Right lobe of liver (tissue), 6 donors: ENCODE measurements around the gene SMC4. TPM values are rescaled to one million over a fixed set of nuclear protein-coding genes. Genes with fewer than 3 reads are reported as not detected.

Experiments
- ATAC-seq, 4 donors: fragments of 200-7000 bp; cut with Tn5 transposase; one replicate each; pipeline ENCODE4 v1.9.1; 2020; ENCODE audit warnings: mild to moderate bottlenecking in 4 of 4, moderate library complexity in 4 of 4
- DNase-seq, 3 donors: peaks; one replicate each; pipeline ENCODE4 v3.0.0-alpha.2; 2020
- H3K27ac ChIP-seq, 3 donors: fragments of 200-600 bp; one replicate each; pipeline ENCODE4 v1.8.0; 2022
- H3K27me3 ChIP-seq, 2 donors: fragments of 200-600 bp; one replicate each; pipeline ENCODE4 v1.8.0; 2022
- H3K36me3 ChIP-seq, 4 donors: fragments of 200-600 bp; sonication (generic) in 1 of 4; one replicate each; pipeline versions ENCODE4 v1.5.1 to v1.8.0; 2017 to 2022; ENCODE audit warnings: control low read depth in 1 of 4
- H3K4me1 ChIP-seq, 4 donors: fragments of 200-600 bp; sonication (generic) in 1 of 4; one replicate each; pipeline versions ENCODE4 v1.5.1 to v1.8.0; 2017 to 2022; ENCODE audit warnings: control low read depth in 1 of 4
- H3K4me3 ChIP-seq, 3 donors: fragments of 200-600 bp; one replicate each; pipeline ENCODE4 v1.8.0; 2022
- H3K9me3 ChIP-seq, 4 donors: fragments of 200-600 bp; sonication (generic) in 1 of 4; one replicate each; pipeline versions ENCODE4 v1.5.1 to v1.8.0; 2017 to 2022; ENCODE audit warnings: control low read depth in 1 of 4
- POLR2A ChIP-seq: fragments of 450-650 bp; IDR thresholded peaks from one replicate; pipeline ENCODE4 v1.6.1; 2017; ENCODE audit warnings: antibody characterized with exemption, mild to moderate bottlenecking
- WGBS: methylation state at CpG from one replicate; pipeline ENCODE4 v1.1.6; 2018; ENCODE audit warnings: low coverage, low lambda C conversion rate; ENCODE audit not compliant: insufficient coverage; ENCODE audit errors: missing lambda C conversion rate; 5-methylcytosine and 5-hydroxymethylcytosine counted together
- intact Hi-C, 2 donors: fragments of 100-400 bp; cut with DNase I; formaldehyde crosslinking; loops; one replicate each; pipeline versions ENCODE4 v1.11.2 to v1.14.1; 2022
- total RNA-seq, 6 experiments: library from RNA; depleted of rRNA in 2 of 6; stranded (reverse); fragments of >200 nt in 2 of 6; fragmentation: NEBNext Ultra II Directional in 3 of 6; extraction: Animal tissue kit (Norgen Biotek cat#: 25700) in 3 of 6; gene quantifications; one replicate each; pipeline versions ENCODE4 v1.1.0 to v1.2.4, GENCODE V29; 2016 to 2023
- TF ChIP-seq, protein P1 (sequence below), 4 donors: fragments of 200-600 bp in 3 of 4; fragments of 450-650 bp in 1 of 4; IDR thresholded peaks; one replicate each; pipeline versions ENCODE4 v1.5.1 to v1.8.0; 2016 to 2022; ENCODE audit warnings: antibody characterized with exemption in 4 of 4, mild to moderate bottlenecking in 2 of 4
- donor health status: DM: no; HTN: yes; CAD: no.
- donor health status: DM: no; HTN: no; CAD: no.
- donor health status: DM: no; HTN: no; CAD: no.
- donor health status: DM: no; HTN: yes; CAD: no.
- donor health status: DM: no; HTN: yes; CAD: no.

SMC4 gene
- total RNA-seq, 6 experiments from 2014 or later = 11.3 to 26.7 (median 18.1) TPM

DNA sequence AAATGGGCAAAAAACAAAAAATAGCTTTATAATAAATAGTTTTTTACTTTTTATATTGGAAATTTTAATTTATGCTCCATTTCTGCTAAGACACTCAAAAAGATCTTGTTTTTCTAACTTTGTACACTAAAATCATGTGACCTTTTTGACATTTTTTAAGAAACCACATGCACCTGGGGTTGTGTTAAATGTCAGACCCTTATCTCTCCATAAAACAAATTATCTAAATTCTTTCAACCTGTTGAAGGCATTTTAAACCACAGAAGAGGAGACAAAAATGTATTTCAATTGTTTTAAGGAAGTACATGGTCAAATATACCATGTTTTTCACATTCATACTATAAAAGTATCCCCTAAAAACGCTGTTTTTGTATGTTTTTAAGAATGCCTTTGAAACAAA is 29.7 kb upstream of the SMC4 start:
- peaks cover 0 to 11% (median 0%) of the 10 kb centered on the region in 4 donors for H3K4me1 ChIP-seq
- H3K9me3 ChIP-seq = no peaks in the 10 kb centered on the region
- no peaks in the 10 kb centered on the region for H3K27me3 ChIP-seq
- DNase-seq (no peak), ATAC-seq (no peak)
- WGBS = 78% methylated on average over 1 of the region's 1 CpG
- intact Hi-C loops = no loop called here
- no peak overlapping the region for H3K4me3 ChIP-seq
- TF ChIP-seq, protein P1, sequence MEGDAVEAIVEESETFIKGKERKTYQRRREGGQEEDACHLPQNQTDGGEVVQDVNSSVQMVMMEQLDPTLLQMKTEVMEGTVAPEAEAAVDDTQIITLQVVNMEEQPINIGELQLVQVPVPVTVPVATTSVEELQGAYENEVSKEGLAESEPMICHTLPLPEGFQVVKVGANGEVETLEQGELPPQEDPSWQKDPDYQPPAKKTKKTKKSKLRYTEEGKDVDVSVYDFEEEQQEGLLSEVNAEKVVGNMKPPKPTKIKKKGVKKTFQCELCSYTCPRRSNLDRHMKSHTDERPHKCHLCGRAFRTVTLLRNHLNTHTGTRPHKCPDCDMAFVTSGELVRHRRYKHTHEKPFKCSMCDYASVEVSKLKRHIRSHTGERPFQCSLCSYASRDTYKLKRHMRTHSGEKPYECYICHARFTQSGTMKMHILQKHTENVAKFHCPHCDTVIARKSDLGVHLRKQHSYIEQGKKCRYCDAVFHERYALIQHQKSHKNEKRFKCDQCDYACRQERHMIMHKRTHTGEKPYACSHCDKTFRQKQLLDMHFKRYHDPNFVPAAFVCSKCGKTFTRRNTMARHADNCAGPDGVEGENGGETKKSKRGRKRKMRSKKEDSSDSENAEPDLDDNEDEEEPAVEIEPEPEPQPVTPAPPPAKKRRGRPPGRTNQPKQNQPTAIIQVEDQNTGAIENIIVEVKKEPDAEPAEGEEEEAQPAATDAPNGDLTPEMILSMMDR (IDR thresholded peaks at IDR 0.05) = no peak
- no peak for TF ChIP-seq POLR2A
- H3K27ac ChIP-seq = no peak overlapping the region
- H3K36me3 ChIP-seq = no peaks in the 10 kb centered on the region

DNA sequence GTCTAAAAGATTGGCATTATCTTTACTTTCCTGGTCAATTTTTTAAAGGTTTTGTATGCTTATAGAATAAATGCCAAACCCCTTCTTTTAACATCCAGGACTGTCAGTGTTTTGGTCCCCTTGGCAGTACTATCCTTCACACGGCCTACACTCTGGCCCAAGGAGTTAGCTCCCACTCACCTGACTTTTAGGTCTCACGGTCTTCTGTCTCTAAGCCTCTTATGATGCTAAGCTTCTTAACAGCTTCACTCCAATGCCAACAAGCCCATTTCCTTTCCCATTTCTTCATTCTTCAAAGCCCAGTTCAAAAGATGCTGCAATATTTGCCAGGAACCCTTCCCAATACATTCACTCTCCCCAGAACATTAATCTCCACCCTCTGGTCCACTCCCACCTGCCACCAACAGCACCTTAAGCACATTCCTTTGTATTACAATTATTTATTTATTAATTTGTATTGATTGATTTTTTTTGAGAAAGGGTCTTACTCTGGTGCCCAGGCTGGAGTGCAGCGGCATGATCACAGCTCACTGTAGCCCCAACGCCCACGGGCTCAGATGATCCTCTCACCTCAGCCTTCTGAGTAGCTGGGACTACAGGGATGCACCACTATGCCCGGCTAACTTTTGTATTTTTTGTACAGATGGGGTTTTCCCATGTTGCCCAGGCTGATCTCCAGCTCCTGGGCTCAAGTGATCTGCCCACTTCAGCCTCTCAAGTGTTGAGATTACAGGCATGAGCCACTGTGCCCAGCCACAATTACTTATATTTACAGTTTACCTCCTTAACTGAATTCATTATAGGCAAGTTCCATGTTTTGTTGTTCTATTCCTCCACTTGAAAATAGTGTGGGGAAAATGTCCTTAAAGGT is 28.2 kb upstream of the SMC4 start:
- Histone ChIP-seq H3K4me1 (peaks cover 0 to 10% (median 4%) of the 10 kb centered on the region in 4 donors), H3K9me3 (no peaks in the 10 kb centered on the region), H3K27me3 (no peaks in the 10 kb centered on the region), H3K27ac (no peak overlapping the region), H3K4me3 (no peak overlapping the region), H3K36me3 (no peaks in the 10 kb centered on the region)
- intact Hi-C loops = no loop called here
- ATAC-seq = no peak
- no peak for DNase-seq
- WGBS = 96% methylated on average over 6 of the region's 6 CpGs
- TF ChIP-seq, protein P1 (IDR thresholded peaks at IDR 0.05) = no peak
- no peak for TF ChIP-seq POLR2A

DNA sequence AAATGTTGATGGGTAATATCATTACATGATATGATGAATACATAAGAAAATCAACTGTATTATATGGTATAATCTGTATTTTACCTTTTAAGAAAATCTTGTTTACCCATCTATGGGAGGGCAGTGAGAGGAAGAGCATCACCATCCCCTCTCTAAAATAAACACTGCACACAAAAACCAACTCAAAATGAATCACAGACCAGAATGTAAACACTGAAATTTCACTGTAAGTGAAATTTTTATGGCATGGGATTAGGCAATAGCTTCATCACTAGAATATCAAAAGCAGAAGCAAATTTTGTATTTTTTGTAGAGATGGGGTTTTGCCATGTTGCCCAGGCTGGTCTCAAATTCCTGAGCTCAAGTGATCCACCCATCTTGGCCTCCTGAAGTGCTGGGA is 26.7 kb upstream of the SMC4 start:
- Histone ChIP-seq H3K4me1 (peaks cover 0 to 9% (median 4%) of the 10 kb centered on the region in 4 donors), H3K36me3 (no peaks in the 10 kb centered on the region), H3K9me3 (no peaks in the 10 kb centered on the region), H3K4me3 (no peak overlapping the region), H3K27me3 (no peaks in the 10 kb centered on the region), H3K27ac (no peak overlapping the region)
- no peak for DNase-seq
- intact Hi-C loops = no loop called here
- TF ChIP-seq POLR2A = no peak
- TF ChIP-seq, protein P1 (IDR thresholded peaks at IDR 0.05) = no peak
- peak in 1 of 4 donors; percentile 41 for ATAC-seq

DNA sequence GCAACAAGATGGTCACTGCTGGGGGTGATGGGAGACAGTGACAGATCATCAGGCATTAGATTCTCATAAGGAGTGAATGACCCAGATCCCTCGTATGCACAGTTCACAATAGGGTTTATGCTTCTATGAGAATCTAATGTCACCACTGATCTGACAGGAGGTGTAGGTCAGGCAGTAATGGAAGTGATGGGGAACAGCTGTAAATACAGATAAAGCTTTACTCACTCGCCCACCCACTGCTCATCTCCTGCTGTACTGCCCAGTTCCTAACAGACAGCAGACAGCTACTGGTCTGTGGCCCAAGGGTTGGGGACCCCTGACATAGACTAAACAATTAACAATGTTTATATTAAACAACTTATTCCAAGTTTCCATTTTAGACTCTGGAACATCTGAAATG is 25.8 kb upstream of the SMC4 start:
- Histone ChIP-seq H3K36me3 (no peaks in the 10 kb centered on the region), H3K27me3 (no peaks in the 10 kb centered on the region), H3K4me3 (no peak overlapping the region), H3K27ac (peak overlapping the region in 1 of 3 donors; percentile 8), H3K9me3 (no peaks in the 10 kb centered on the region), H3K4me1 (peaks cover 0 to 9% (median 4%) of the 10 kb centered on the region in 4 donors)
- intact Hi-C loops = no loop called here
- TF ChIP-seq, protein P1 (IDR thresholded peaks at IDR 0.05) = no peak
- TF ChIP-seq POLR2A = no peak
- DNase-seq = no peak
- ATAC-seq = no peak
- 87% methylated on average over 2 of the region's 2 CpGs for WGBS
